CD4-positive, CD25-positive, alpha-beta regulatory T cell (primary cell): Measurements from ENCODE around the gene RTN4IP1. TPM values are rescaled to one million over a fixed set of nuclear protein-coding genes. Genes with fewer than 3 reads are reported as not detected.
A peak's percentile ranks its signal among the peaks of the same experiment; 100 is the strongest.
"Not testable (repeated sequence)": the region's sequence is repeated elsewhere in the genome, so short reads cannot be mapped to it uniquely, and the experiment has no call there.

Source experiments
- ATAC-seq, 2 donors: fragments of 150-1000 bp; cut with Tn5 transposase; one replicate each; pipeline ENCODE4 v1.10.0; 2021; ENCODE audit warnings: low read depth in 2 of 2, moderate number of reproducible peaks in 2 of 2, moderate library complexity in 1 of 2
- DNase-seq, 3 donors: peaks; one replicate each; pipeline versions ENCODE4 v3.0.0 to v3.0.0-alpha.2; 2012 to 2022; ENCODE audit warnings: mixed read lengths in 1 of 3
- H3K27ac ChIP-seq: one replicate; pipeline ENCODE4 v1.7.0; 2013; ENCODE audit warnings: mild to moderate bottlenecking, low read length; ENCODE audit not compliant: insufficient read depth, poor library complexity, severe bottlenecking
- H3K27me3 ChIP-seq: one replicate; pipeline ENCODE4 v1.7.0; 2013; ENCODE audit warnings: low read length; ENCODE audit not compliant: control insufficient read depth, insufficient read depth
- H3K36me3 ChIP-seq: one replicate; pipeline ENCODE4 v1.7.0; 2013; ENCODE audit warnings: mild to moderate bottlenecking, low read length, moderate library complexity; ENCODE audit not compliant: control insufficient read depth, insufficient read depth
- H3K4me1 ChIP-seq: 2 replicates; pipeline ENCODE4 v1.7.0; 2013; ENCODE audit warnings: mild to moderate bottlenecking, low read length; ENCODE audit not compliant: insufficient read depth, control insufficient read depth, poor library complexity, severe bottlenecking
- H3K4me3 ChIP-seq: one replicate; pipeline ENCODE4 v1.7.0; 2013; ENCODE audit warnings: low read depth, mild to moderate bottlenecking, low read length, moderate library complexity
- H3K9me3 ChIP-seq, 2 experiments: 1 replicate in 1 of 2; 2 replicates in 1 of 2; pipeline ENCODE4 v1.7.0; 2013; ENCODE audit warnings: low read length in 2 of 2, mild to moderate bottlenecking in 1 of 2, moderate library complexity in 1 of 2; ENCODE audit not compliant: control insufficient read depth in 2 of 2
- H3K27ac Mint-ChIP-seq, 3 donors: one replicate each; pipeline ENCODE4 v1.8.0; 2020 to 2022; ENCODE audit warnings: mild to moderate bottlenecking in 3 of 3, mixed read lengths in 3 of 3, moderate library complexity in 2 of 3
- H3K27me3 Mint-ChIP-seq: one replicate; pipeline ENCODE4 v1.8.0; 2022; ENCODE audit warnings: mild to moderate bottlenecking, mixed read lengths
- H3K36me3 Mint-ChIP-seq: one replicate; pipeline ENCODE4 v1.8.0; 2020; ENCODE audit warnings: mixed read lengths
- H3K4me1 Mint-ChIP-seq, 4 donors: one replicate each; pipeline ENCODE4 v1.8.0; 2020 to 2022; ENCODE audit warnings: mixed read lengths in 4 of 4, mild to moderate bottlenecking in 1 of 4
- H3K4me3 Mint-ChIP-seq, 4 donors: one replicate each; pipeline ENCODE4 v1.8.0; 2020 to 2022; ENCODE audit warnings: mild to moderate bottlenecking in 4 of 4, mixed read lengths in 4 of 4, moderate library complexity in 3 of 4
- H3K9me3 Mint-ChIP-seq, 7 donors: one replicate each; pipeline ENCODE4 v1.8.0; 2020 to 2022; ENCODE audit warnings: mixed read lengths in 7 of 7, mild to moderate bottlenecking in 3 of 7, moderate library complexity in 2 of 7
- polyA plus RNA-seq, 4 donors: library from polyadenylated mRNA; unstranded; fragments of 300-500 nt; fragmentation: Illumina TruSeq; gene quantifications; one replicate each; pipeline ENCODE4 v1.2.3, GENCODE V29; 2021
- total RNA-seq: library from RNA; stranded (reverse); gene quantifications from one replicate; pipeline ENCODE4 v1.2.3, GENCODE V29; 2022

Gene RTN4IP1
- total and polyA plus RNA-seq, 5 donors from 2014 or later: 5.9 to 13.8 (median 10.6) TPM

- not testable (repeated sequence) for H3K4me3 ChIP-seq, H3K27me3 Mint-ChIP-seq, H3K27me3 ChIP-seq, H3K9me3 Mint-ChIP-seq, DNase-seq, H3K9me3 ChIP-seq, ATAC-seq, H3K36me3 ChIP-seq, H3K36me3 Mint-ChIP-seq, H3K27ac ChIP-seq, H3K27ac Mint-ChIP-seq
- H3K4me1 ChIP-seq: peaks cover 26% of the 10 kb centered on the region
- peak overlapping the region in 3 of 4 donors; percentile 53 to 100 (median 98) for H3K4me3 Mint-ChIP-seq
- H3K4me1 Mint-ChIP-seq: peaks cover 17 to 50% (median 36%) of the 10 kb centered on the region in 4 donors
These were observed 1.5 kb downstream of the RTN4IP1 start for GRCh38 chr6:106627760-106628159.

GRCh38 chr6:106626485-106626884, 2.8 kb downstream of the RTN4IP1 start:
- no peak for ATAC-seq
- Histone ChIP-seq H3K36me3 (peaks cover 7% of the 10 kb centered on the region), H3K27me3 (no peaks in the 10 kb centered on the region), H3K27ac (no peak overlapping the region), H3K4me1 (peaks cover 26% of the 10 kb centered on the region), H3K9me3 (no peaks in the 10 kb centered on the region), H3K4me3 (no peak overlapping the region)
- H3K27ac Mint-ChIP-seq: no peak overlapping the region
- H3K36me3 Mint-ChIP-seq: peaks cover 13% of the 10 kb centered on the region
- H3K4me3 Mint-ChIP-seq: no peak overlapping the region
- H3K27me3 Mint-ChIP-seq: no peaks in the 10 kb centered on the region
- peaks cover 11 to 41% (median 27%) of the 10 kb centered on the region in 4 donors for H3K4me1 Mint-ChIP-seq
- H3K9me3 Mint-ChIP-seq: no peaks in the 10 kb centered on the region
- DNase-seq: no peak

- ATAC-seq: no peak
- Mint-ChIP-seq H3K27ac (no peak overlapping the region), H3K27me3 (no peaks in the 10 kb centered on the region)
These were observed 6.3 kb downstream of the RTN4IP1 start for GRCh38 chr6:106623039-106623438.

GRCh38 chr6:106622412-106622811, 6.9 kb downstream of the RTN4IP1 start:
- peaks cover 15% of the 10 kb centered on the region for H3K36me3 ChIP-seq
- H3K4me1 ChIP-seq: peaks cover 2% of the 10 kb centered on the region
- Mint-ChIP-seq H3K27ac (no peak overlapping the region), H3K4me1 (peaks cover 5 to 10% (median 7%) of the 10 kb centered on the region in 4 donors), H3K27me3 (no peaks in the 10 kb centered on the region), H3K4me3 (no peak overlapping the region), H3K9me3 (no peaks in the 10 kb centered on the region), H3K36me3 (peaks cover 31% of the 10 kb centered on the region)
- no peaks in the 10 kb centered on the region for H3K27me3 ChIP-seq
- DNase-seq: no peak
- ATAC-seq: no peak
- H3K4me3 ChIP-seq: no peak overlapping the region
- no peak overlapping the region for H3K27ac ChIP-seq
- no peaks in the 10 kb centered on the region for H3K9me3 ChIP-seq

More at GRCh38 chr6:106623039-106623438, 6.3 kb downstream of the RTN4IP1 start:
- H3K4me3 ChIP-seq: no peak overlapping the region
- H3K36me3 ChIP-seq: peaks cover 15% of the 10 kb centered on the region
- peaks cover 5 to 15% (median 10%) of the 10 kb centered on the region in 4 donors for H3K4me1 Mint-ChIP-seq
- H3K4me1 ChIP-seq: peaks cover 7% of the 10 kb centered on the region
- no peaks in the 10 kb centered on the region for H3K9me3 Mint-ChIP-seq
- H3K27me3 ChIP-seq: no peaks in the 10 kb centered on the region
- no peak overlapping the region for H3K27ac ChIP-seq
- peaks cover 30% of the 10 kb centered on the region for H3K36me3 Mint-ChIP-seq
- H3K9me3 ChIP-seq: no peaks in the 10 kb centered on the region
- no peak overlapping the region for H3K4me3 Mint-ChIP-seq
- DNase-seq: no peak

GRCh38 chr6:106620931-106621672, 8.2 kb downstream of the RTN4IP1 start:
- no peak overlapping the region for H3K4me3 Mint-ChIP-seq
- H3K27ac Mint-ChIP-seq: no peak overlapping the region
- ATAC-seq: no peak

GRCh38 chr6:106619223-106619622, 10.1 kb downstream of the RTN4IP1 start:
- Histone ChIP-seq H3K27ac (no peak overlapping the region), H3K27me3 (no peaks in the 10 kb centered on the region), H3K4me3 (no peak overlapping the region), H3K9me3 (no peaks in the 10 kb centered on the region), H3K4me1 (peaks cover 9% of the 10 kb centered on the region), H3K36me3 (peaks cover 21% of the 10 kb centered on the region)
- ATAC-seq (no peak), DNase-seq (peak in 1 of 3 donors; percentile 17)
- peaks cover 44% of the 10 kb centered on the region for H3K36me3 Mint-ChIP-seq
- H3K27me3 Mint-ChIP-seq: no peaks in the 10 kb centered on the region
- no peaks in the 10 kb centered on the region for H3K9me3 Mint-ChIP-seq
- H3K4me1 Mint-ChIP-seq: peaks cover 2 to 9% (median 6%) of the 10 kb centered on the region in 4 donors
- H3K4me3 Mint-ChIP-seq: no peak overlapping the region
- H3K27ac Mint-ChIP-seq: no peak overlapping the region

More at GRCh38 chr6:106620931-106621672, 8.2 kb downstream of the RTN4IP1 start:
- DNase-seq: no peak
- Histone ChIP-seq H3K27me3 (no peaks in the 10 kb centered on the region), H3K4me1 (peaks cover 4% of the 10 kb centered on the region), H3K36me3 (peaks cover 21% of the 10 kb centered on the region), H3K4me3 (no peak overlapping the region), H3K9me3 (no peaks in the 10 kb centered on the region), H3K27ac (no peak overlapping the region)
- H3K27me3 Mint-ChIP-seq: no peaks in the 10 kb centered on the region
- H3K9me3 Mint-ChIP-seq: no peaks in the 10 kb centered on the region
- peaks cover 34% of the 10 kb centered on the region for H3K36me3 Mint-ChIP-seq
- peaks cover 0 to 8% (median 4%) of the 10 kb centered on the region in 4 donors for H3K4me1 Mint-ChIP-seq

GRCh38 chr6:106618324-106618723, 11.0 kb downstream of the RTN4IP1 start:
- no peaks in the 10 kb centered on the region for H3K9me3 Mint-ChIP-seq

GRCh38 chr6:106617857-106618256, 11.4 kb downstream of the RTN4IP1 start:
- H3K9me3 Mint-ChIP-seq: no peaks in the 10 kb centered on the region

More at GRCh38 chr6:106618324-106618723, 11.0 kb downstream of the RTN4IP1 start:
- Histone ChIP-seq H3K36me3 (peaks cover 21% of the 10 kb centered on the region), H3K4me1 (peaks cover 18% of the 10 kb centered on the region), H3K27me3 (no peaks in the 10 kb centered on the region), H3K9me3 (no peaks in the 10 kb centered on the region), H3K27ac (no peak overlapping the region), H3K4me3 (no peak overlapping the region)
- DNase-seq (no peak), ATAC-seq (no peak)
- Mint-ChIP-seq H3K4me3 (no peak overlapping the region), H3K27ac (no peak overlapping the region), H3K4me1 (peaks cover 8 to 18% (median 15%) of the 10 kb centered on the region in 4 donors), H3K27me3 (no peaks in the 10 kb centered on the region), H3K36me3 (peaks cover 51% of the 10 kb centered on the region)

More at GRCh38 chr6:106617857-106618256, 11.4 kb downstream of the RTN4IP1 start:
- Histone ChIP-seq H3K9me3 (no peaks in the 10 kb centered on the region), H3K4me1 (peaks cover 23% of the 10 kb centered on the region), H3K4me3 (no peak overlapping the region), H3K36me3 (peaks cover 21% of the 10 kb centered on the region), H3K27me3 (no peaks in the 10 kb centered on the region), H3K27ac (no peak overlapping the region)
- Mint-ChIP-seq H3K4me3 (no peak overlapping the region), H3K27ac (no peak overlapping the region), H3K27me3 (no peaks in the 10 kb centered on the region), H3K4me1 (peaks cover 12 to 22% (median 19%) of the 10 kb centered on the region in 4 donors), H3K36me3 (peaks cover 48% of the 10 kb centered on the region)
- no peak for DNase-seq
- ATAC-seq: no peak
